Activated naive CD4-positive, alpha-beta T cell treated with anti-CD3 and anti-CD28 coated beads, Interleukin-2, amount 50 U/mL, for 72 hours (primary cell): Measurements from ENCODE around the gene PTPRG. TPM values are rescaled to one million over a fixed set of nuclear protein-coding genes. Genes with fewer than 3 reads are reported as not detected.
"Not testable (repeated sequence)": the region's sequence is repeated elsewhere in the genome, so short reads cannot be mapped to it uniquely, and the experiment has no call there.

Experiments used
- ATAC-seq, 2 donors: fragments of 150-1000 bp; cut with Tn5 transposase; 2 replicates each; pipeline ENCODE4 v1.10.0; 2021; ENCODE audit warnings: mild to moderate bottlenecking in 2 of 2, moderate library complexity in 2 of 2
- DNase-seq, 2 donors: peaks; one replicate each; pipeline ENCODE4 v3.0.0; 2021 to 2022; ENCODE audit warnings: low spot score in 2 of 2
- H3K27ac Mint-ChIP-seq, 2 donors: one replicate each; pipeline ENCODE4 v1.8.0; 2022; ENCODE audit warnings: mild to moderate bottlenecking in 2 of 2, mixed read lengths in 2 of 2
- H3K36me3 Mint-ChIP-seq, 2 donors: one replicate each; pipeline ENCODE4 v1.8.0; 2022; ENCODE audit warnings: mixed read lengths in 2 of 2
- H3K9me3 Mint-ChIP-seq, 2 donors: one replicate each; pipeline ENCODE4 v1.8.0; 2022; ENCODE audit warnings: mixed read lengths in 2 of 2
- total RNA-seq, 2 donors: library from RNA; stranded (reverse); gene quantifications; one replicate each; pipeline ENCODE4 v1.2.3, GENCODE V29; 2022

The PTPRG gene
- total RNA-seq, 2 donors from 2014 or later, result 0.11 to 0.45 TPM

DNA sequence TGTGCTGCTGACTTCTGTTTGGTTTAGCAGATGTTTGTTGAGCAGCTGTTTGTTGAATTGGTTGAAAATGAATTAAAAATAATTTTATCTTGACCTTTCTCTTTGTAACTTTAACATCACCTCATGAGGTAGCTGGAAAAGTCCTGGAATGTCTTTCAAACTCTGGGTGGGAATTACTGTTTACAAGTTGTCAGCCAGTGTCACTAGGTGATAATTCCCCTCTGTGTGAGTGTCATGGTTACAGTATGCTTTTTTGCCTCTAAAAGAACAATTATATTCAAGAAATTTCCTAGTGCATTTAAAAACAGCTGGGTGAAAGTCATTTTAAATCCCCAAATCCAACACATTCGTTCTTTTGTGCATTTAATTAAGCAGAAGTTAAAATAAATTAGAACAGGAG is 113.2 kb downstream of the PTPRG start:
- DNase-seq (no peak), ATAC-seq (no peak)
- Mint-ChIP-seq H3K36me3 (no peaks in the 10 kb centered on the region), H3K9me3 (peaks cover 3 to 4% of the 10 kb centered on the region in 2 donors), H3K27ac (no peak overlapping the region)

DNA sequence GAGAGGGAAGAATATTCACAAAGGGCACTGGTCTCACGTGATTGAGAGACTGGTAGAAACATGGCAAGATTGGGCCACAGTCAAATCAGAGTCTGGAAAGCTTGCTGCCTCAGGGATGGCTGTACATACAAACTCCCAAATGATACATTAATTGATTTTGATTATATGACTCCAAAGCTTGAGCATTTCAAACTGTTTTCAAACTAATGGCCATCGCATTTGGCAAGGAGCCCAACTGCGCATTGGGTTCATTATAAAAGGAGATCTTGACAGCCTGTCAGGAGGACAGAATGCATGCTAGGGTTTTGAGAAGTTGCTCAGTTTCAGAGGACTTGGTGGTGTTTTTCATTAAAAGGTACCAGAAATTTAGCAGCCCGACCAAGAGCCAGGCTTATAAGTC is 117.7 kb downstream of the PTPRG start:
- Mint-ChIP-seq H3K36me3 (no peaks in the 10 kb centered on the region), H3K9me3 (peaks cover 3 to 4% of the 10 kb centered on the region in 2 donors), H3K27ac (no peak overlapping the region)
- DNase-seq (no peak), ATAC-seq (no peak)

DNA sequence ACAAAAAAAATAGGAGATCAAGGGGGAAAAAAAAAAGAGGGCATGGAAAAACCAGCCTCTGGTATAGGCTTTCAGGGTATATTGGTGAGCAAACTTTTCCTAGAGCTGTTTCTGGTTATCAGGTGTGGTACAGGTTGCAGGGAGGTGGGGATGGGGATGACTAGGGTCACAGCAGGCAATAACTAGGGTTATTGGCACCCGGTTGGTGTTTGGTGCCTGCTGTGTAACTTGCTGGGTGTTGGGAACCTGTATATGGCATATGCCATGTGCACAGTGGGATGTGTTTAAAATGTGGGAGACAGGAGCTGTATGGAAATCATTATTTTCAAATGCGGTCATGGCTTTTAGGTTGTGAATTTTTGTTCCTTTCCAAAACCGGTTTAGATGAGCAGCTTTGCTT is 119.2 kb downstream of the PTPRG start:
- DNase-seq (no peak), ATAC-seq (no peak)
- Mint-ChIP-seq H3K36me3 (no peaks in the 10 kb centered on the region), H3K9me3 (peaks cover 3 to 7% of the 10 kb centered on the region in 2 donors), H3K27ac (no peak overlapping the region)

DNA sequence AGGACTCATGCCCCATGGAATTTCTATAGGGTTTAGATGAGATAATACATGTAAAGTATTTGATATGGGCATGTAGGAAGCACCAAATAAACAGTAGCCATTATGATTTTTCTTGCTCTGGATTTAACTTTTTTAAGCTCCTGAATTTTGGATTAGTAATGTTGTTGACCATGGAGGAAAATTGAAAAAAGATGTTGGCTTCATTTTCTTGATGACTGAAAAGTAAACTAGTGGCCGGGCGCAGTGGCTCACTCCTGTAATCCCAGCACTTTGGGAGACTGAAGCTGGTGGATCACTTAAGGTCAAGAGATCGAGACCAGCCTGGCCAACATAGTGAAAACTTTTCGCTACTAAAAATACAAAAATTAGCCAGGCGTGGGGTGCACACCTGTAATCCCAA is 120.3 kb downstream of the PTPRG start:
- peaks cover 3 to 7% of the 10 kb centered on the region in 2 donors for H3K9me3 Mint-ChIP-seq
- H3K27ac Mint-ChIP-seq, result no peak overlapping the region
- H3K36me3 Mint-ChIP-seq, result no peaks in the 10 kb centered on the region
- DNase-seq, result no peak
- ATAC-seq, result no peak

DNA sequence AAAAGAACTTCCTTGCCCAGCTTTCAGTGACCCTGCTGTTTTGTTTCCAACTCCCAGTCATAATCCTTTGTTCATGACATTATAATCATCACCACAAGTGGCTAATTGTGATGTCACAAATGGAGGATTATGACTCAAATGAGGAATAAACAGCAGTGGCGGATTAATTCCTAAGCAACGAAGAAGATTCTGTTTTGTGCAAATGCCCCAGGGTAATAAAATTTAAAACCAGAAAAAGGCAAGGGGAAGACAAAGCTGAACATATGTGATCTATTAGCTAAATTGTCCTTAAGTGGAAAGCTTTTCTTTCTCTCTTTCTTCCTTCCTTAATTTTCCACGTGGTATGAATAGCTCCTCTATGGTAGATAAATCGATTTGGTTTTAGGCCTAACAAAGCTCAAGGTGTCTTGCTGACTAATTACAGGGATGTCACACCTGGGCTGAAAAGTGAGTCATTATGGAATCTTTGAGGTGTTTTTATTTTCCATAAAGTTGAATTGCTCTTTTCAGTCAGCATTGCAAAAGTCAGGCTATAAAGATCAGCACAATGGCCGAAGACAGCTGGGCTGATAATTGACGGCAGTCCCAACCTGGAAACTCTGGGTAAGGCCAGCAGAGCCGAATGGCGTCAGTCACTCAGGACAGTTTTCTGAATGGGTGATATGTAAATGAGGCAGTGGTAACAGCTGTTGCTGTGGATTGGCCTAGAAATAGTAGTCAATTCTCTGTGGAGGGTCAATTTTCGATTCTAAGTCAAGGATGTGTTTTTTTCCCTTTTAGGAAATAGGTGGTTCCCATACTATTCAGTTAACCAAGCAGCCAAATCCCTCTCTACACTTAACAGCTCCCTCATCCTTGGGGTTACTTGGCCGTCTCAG is 121.5 kb downstream of the PTPRG start:
- Mint-ChIP-seq H3K27ac (no peak overlapping the region), H3K9me3 (peaks cover 1 to 5% of the 10 kb centered on the region in 2 donors), H3K36me3 (no peaks in the 10 kb centered on the region)
- DNase-seq (no peak), ATAC-seq (peak in 1 of 2 donors; percentile 60)

DNA sequence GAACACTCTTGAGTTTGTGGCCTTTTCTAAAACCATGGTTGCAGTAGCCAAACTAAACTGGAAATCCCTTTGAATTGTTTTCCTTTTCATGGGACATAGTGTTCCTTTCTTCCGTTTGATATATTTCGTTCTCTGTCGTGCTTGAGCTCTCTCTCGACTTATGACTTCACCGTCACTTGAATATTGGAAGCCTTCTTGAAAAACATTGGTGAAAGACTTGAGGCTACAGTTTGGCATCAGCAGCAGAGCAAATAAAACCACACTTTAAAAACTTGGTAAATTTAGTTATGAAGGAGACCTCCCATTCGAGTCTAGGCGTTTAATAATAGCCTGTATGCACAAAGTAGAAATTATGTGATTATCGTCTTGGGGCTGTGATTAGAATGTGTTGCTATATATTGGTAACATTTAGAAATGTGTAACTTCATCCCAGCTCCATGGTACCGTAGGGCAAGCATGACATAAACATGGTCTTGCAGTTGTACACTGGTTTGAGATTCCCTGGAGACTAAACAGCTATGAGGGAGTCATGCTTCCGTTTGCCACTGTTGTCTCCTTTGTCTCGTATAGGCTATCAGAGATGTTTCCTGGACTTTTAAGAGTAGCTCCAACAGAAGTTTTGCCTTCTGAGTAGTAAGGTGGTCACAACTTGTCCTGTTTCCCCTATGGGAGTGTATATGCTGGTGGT is 122.3 kb downstream of the PTPRG start:
- Mint-ChIP-seq H3K27ac (no peak overlapping the region), H3K9me3 (peaks cover 0 to 3% of the 10 kb centered on the region in 2 donors), H3K36me3 (no peaks in the 10 kb centered on the region)
- no peak for DNase-seq
- ATAC-seq, result no peak

DNA sequence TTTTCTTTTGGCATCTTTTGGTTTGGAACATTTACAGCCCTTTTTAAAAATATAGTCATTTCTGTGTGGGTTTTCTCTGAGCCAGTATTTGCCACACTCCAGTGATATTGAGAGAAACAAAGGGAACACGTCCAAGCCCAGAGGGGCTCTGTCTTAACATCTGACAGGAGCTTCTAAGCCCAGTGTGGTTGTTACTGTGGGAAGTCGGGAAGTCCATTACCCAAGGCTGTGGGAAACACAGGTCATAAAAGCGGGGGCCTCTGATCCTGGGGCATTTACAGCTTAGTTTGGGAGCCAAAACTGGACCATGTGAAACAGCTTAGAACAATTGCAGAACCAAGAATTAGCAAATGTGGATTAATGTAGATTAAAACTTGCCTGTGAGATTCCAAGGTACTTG is 123.0 kb downstream of the PTPRG start:
- no peaks in the 10 kb centered on the region for H3K36me3 Mint-ChIP-seq
- H3K27ac Mint-ChIP-seq, result no peak overlapping the region

DNA sequence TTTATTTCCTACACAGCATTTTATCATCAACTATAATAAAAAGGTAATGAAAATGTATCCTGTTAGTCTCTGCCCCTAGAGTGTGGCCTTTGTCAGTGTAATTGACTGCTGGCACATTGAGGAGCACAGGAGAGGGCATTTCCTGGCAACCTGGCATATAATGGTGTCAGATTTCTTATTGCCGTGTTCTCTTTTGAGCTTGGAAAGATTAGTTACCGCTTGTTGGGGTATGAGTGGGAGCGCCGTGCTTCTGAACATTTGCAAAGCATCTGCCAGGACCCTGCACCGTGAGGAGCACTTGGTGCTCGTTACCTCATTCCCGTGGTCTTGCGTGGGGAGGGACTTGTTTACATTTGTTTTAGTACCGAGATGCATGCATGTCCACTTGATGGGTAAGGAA is 124.4 kb downstream of the PTPRG start:
- no peak for DNase-seq
- Mint-ChIP-seq H3K9me3 (peaks cover 0 to 3% of the 10 kb centered on the region in 2 donors), H3K36me3 (no peaks in the 10 kb centered on the region), H3K27ac (no peak overlapping the region)
- no peak for ATAC-seq

More for the DNA sequence above, 123.0 kb downstream of the PTPRG start:
- ATAC-seq (no peak), DNase-seq (no peak)
- H3K9me3 Mint-ChIP-seq, result peaks cover 0 to 3% of the 10 kb centered on the region in 2 donors

DNA sequence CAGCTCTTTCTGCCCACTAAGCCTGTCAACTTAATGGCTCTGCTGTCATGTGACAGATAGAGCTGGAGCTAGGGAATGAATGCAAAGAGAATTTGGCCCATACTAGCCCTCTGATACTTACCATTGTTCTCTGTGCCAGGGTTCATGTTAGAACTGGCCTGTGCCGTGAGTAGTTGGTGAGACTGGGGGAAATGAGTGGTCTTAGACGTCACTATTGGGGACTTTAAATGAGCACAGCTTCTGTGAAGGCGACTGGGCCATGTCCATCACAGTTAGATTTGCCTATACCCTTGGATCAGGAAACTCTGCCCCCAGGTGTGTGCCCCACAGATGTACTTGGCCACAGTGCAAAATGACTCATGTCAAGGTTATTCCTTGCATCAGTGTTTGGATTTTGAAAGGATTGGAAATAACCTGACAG is 124.9 kb downstream of the PTPRG start:
- no peak for ATAC-seq
- no peak for DNase-seq
- Mint-ChIP-seq H3K27ac (no peak overlapping the region), H3K36me3 (no peaks in the 10 kb centered on the region), H3K9me3 (peaks cover 0 to 3% of the 10 kb centered on the region in 2 donors)

DNA sequence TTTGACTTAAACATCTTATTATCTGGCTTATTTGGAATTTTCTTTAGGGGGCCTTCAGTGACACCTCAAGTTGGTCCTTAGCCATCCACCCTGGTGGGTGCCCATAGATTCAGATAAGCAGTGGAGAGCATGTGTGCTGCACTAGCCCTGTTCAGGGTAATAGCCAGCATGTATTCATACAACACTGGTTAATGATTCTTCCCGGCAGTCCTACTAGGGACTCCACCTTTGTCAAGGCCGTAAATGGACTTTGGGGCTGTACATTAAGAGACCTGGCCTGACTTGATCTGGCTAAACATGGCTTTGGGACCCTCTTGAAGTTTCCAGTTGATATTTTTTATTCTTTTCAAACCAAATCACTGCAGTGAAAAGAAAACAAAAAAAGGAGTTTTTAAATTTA is 125.8 kb downstream of the PTPRG start:
- Mint-ChIP-seq H3K27ac (no peak overlapping the region), H3K9me3 (peaks cover 0 to 3% of the 10 kb centered on the region in 2 donors), H3K36me3 (no peaks in the 10 kb centered on the region)
- no peak for ATAC-seq
- DNase-seq, result no peak

DNA sequence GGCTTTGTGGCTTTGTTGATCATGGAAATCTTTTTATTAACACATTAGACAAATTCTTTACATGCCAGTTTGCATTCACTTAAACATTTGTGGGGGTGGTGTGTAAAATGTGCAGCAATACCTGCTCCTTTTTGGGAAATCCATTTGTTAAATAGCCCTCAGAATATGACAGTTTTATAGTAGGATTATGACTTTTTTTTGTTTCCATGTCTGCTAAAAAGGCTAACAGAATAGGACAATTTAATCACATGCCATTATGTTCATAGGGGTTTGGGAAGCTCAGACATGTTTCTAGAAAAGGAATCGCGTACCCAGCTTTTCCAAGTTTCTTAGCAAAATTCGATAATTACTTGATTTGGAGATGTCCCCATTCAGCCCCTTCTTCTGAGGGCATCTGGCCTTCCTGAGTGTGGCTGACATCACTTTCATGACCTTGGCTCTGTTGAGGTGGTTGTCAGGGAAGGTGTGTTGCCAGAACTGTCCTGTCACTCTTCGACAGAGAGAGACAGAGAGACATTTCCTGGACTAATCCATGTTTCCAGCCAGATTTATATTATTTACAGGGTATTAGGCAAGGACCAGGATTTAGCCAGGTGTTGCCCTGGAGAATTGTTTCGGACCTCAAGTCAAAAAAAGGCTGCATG is 126.4 kb downstream of the PTPRG start:
- H3K36me3 Mint-ChIP-seq, result no peaks in the 10 kb centered on the region
- H3K27ac Mint-ChIP-seq, result no peak overlapping the region
- no peak for ATAC-seq

DNA sequence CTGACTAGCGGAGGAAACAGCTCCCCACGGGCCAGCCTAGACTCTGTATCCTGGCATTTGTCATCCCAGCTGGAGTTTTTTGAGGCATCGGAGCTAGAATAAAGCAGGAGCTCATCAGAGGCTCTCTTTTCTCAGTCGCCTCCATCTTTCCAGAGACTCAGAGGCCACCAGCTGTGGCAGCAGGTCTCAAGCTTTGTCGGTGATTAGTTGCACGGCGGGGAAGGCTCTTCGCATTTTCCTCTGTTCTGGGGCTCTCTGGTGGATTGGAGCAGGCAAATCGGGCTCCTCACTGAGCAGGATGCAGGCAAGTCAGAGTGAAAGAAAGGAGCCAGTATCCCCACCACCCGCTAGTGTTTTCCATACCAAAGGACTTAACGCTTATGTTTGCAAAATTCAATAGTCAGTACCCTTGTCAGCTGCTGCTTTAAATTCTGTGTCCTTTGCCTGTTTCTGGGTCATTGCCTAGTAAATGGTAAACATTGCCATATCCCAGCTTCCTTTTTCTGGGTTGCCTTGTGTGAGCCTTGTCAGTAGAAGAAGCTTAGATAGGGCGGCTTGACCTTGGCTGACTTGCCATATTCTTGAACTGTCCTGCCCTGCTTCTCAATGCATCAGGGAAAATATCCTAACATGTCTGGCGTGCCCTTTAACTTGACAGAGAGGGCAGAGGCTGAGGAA is 127.1 kb downstream of the PTPRG start:
- no peak for DNase-seq
- H3K36me3 Mint-ChIP-seq, result no peaks in the 10 kb centered on the region
- H3K27ac Mint-ChIP-seq, result no peak overlapping the region
- ATAC-seq, result no peak
- H3K9me3 Mint-ChIP-seq, result peaks cover 0 to 3% of the 10 kb centered on the region in 2 donors

More for the DNA sequence above, 126.4 kb downstream of the PTPRG start:
- DNase-seq, result no peak
- peaks cover 0 to 3% of the 10 kb centered on the region in 2 donors for H3K9me3 Mint-ChIP-seq

DNA sequence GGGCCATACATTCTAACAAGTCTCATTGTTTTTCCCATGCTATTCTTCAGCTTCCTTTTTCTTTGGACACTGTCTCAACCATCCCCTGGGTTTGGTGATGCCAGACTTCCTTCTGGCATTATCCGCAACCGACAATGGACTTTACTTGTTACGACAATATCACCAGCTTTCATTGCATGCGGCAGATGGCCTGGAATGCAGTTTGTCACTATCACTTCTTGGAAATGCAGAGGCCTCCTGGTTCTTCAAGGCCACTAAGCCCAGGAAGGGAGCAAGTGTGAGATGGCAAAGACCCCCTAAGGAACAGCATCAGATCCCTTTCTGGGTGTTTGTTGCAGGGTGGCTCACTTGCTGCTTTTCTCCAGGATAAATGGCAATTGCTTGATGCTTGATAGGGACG is 128.6 kb downstream of the PTPRG start:
- no peak for DNase-seq
- Mint-ChIP-seq H3K9me3 (peaks cover 0 to 1% of the 10 kb centered on the region in 2 donors), H3K36me3 (no peaks in the 10 kb centered on the region), H3K27ac (no peak overlapping the region)
- no peak for ATAC-seq

DNA sequence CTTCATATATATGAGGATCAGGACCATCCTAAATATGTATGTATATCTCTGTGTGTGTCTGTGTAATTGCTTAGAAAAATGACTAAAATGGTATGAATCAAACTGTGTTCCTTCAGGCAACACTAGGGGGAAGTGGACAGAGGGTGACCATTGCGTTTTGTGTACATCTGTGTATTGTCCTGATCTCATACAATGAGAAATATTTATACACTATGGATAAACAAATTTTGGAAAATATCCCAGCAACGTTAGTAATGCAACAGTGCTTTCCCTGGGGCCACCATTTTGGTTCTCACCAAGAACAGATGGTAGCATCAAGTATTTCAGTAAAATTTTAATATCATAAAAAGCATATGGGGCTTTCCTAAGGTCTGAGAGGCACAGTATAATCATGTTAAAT is 130.1 kb downstream of the PTPRG start:
- no peak overlapping the region for H3K27ac Mint-ChIP-seq
- no peaks in the 10 kb centered on the region for H3K36me3 Mint-ChIP-seq
- DNase-seq, result no peak

DNA sequence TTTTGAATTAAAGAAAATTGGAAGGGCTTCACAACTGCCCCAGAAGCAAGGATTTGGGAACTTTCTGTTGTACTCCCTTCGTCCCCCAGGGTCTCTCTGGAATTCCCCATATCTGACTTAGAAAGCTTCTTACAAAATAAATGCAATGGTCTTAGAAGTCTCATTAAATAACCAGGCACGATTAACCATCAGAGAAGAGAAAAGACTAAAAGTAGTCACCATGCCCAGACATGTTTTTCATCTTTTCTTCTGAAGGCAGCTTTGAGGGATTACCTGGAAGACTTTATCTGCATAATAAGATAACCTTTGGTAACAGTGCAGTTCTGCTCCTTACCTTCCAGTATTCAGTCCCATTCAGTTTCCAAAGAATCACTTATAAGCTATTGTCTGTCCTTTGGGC is 135.9 kb downstream of the PTPRG start:
- no peak for DNase-seq
- H3K9me3 Mint-ChIP-seq, result no peaks in the 10 kb centered on the region
- ATAC-seq, result no peak
- no peak overlapping the region for H3K27ac Mint-ChIP-seq
- no peaks in the 10 kb centered on the region for H3K36me3 Mint-ChIP-seq

More for the DNA sequence above, 130.1 kb downstream of the PTPRG start:
- no peak for ATAC-seq
- H3K9me3 Mint-ChIP-seq, result no peaks in the 10 kb centered on the region

DNA sequence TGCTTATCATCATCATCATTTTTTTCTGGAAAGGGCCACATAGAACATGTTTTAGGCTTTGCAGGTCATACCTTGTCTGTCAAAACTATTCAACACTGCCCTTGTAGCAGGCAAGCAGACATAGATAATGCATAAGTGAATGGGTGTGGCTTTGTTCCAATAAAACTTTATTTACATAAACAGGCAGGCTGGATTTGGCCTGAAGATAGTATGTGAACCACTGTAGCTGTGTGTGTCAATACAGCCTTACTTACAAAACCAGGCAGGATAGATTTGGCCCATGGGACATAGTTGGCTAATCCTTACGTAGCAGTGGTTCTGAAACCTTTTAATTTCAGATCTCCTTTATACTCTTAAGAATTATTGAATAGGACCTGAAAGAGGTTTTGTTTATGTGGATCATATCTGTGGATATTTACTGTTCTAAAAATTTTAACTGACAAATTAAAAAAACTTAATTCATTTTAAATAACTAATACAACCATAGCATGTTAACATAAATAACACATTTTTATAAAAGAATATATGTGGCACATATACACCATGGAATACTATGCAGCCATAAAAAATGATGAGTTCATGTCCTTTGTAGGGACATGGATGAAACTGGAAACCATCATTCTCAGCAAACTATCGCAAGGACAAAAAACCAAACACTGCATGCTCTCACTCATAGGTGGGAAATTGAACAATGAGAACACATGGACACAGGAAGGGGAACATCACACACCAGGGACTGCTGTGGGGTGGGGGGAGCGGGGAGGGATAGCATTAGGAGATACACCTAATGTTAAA is 137.1 kb downstream of the PTPRG start:
- not testable (repeated sequence) for ATAC-seq, H3K27ac Mint-ChIP-seq, DNase-seq, H3K9me3 Mint-ChIP-seq, H3K36me3 Mint-ChIP-seq
